Loucy (cell line): ENCODE results near the gene CRACDL.

Experiments used
- H2AFZ ChIP-seq: fragments of 200-600 bp; sonication (generic); 2 replicates; pipeline ENCODE4 v1.6.0; 2016; ENCODE audit warnings: antibody characterized with exemption, mild to moderate bottlenecking, low read length, moderate library complexity
- H3F3A ChIP-seq: fragments of 200-600 bp; 2 replicates; pipeline ENCODE4 v1.6.0; 2016; ENCODE audit warnings: antibody characterized with exemption, low read depth, mild to moderate bottlenecking
- H3K27me3 ChIP-seq: fragments of 200-600 bp; sonication (generic); 2 replicates; pipeline ENCODE4 v1.6.1; 2014; ENCODE audit warnings: low read length, mild to moderate bottlenecking; ENCODE audit not compliant: insufficient read depth, poor library complexity, severe bottlenecking
- H3K36me3 ChIP-seq: fragments of 200-600 bp; sonication (generic); 2 replicates; pipeline ENCODE4 v1.6.1; 2016; ENCODE audit warnings: low read length; ENCODE audit not compliant: insufficient read depth
- H3K4me1 ChIP-seq: fragments of 200-600 bp; sonication (generic); 2 replicates; pipeline ENCODE4 v1.5.1; 2014; ENCODE audit warnings: low read length, mild to moderate bottlenecking; ENCODE audit not compliant: insufficient read depth, poor library complexity, severe bottlenecking
- H3K4me2 ChIP-seq: fragments of 200-600 bp; sonication (generic); 2 replicates; pipeline ENCODE4 v1.6.0; 2014; ENCODE audit warnings: antibody characterized with exemption, low read length, low read depth, mild to moderate bottlenecking; ENCODE audit not compliant: poor library complexity, severe bottlenecking
- H3K4me3 ChIP-seq: fragments of 200-600 bp; sonication (generic); 2 replicates; pipeline ENCODE4 v1.5.1; 2014; ENCODE audit warnings: low read length, mild to moderate bottlenecking, mixed read lengths; ENCODE audit not compliant: poor library complexity, severe bottlenecking
- H3K79me2 ChIP-seq: fragments of 200-600 bp; sonication (generic); 2 replicates; pipeline ENCODE4 v1.6.1; 2014; ENCODE audit warnings: low read length; ENCODE audit not compliant: insufficient read depth
- H3K9ac ChIP-seq: fragments of 200-600 bp; sonication (generic); 2 replicates; pipeline ENCODE4 v1.6.0; 2014; ENCODE audit warnings: mild to moderate bottlenecking, low read depth, low read length, moderate library complexity; ENCODE audit not compliant: poor library complexity, severe bottlenecking
- H3K9me2 ChIP-seq: fragments of 200-600 bp; sonication (generic); replicated peaks from 2 replicates; pipeline ENCODE4 v1.6.1; 2016; ENCODE audit warnings: low read depth, low read length, mixed read lengths
- H3K9me3 ChIP-seq: fragments of 200-600 bp; sonication (generic); 2 replicates; pipeline ENCODE4 v1.6.1; 2014; ENCODE audit warnings: mild to moderate bottlenecking, antibody characterized with exemption, low read length, low read depth; ENCODE audit not compliant: insufficient read depth
- H4K20me1 ChIP-seq: fragments of 200-600 bp; sonication (generic); 2 replicates; pipeline ENCODE4 v1.6.0; 2014; ENCODE audit warnings: antibody characterized with exemption, low read length, mild to moderate bottlenecking; ENCODE audit not compliant: insufficient read depth, poor library complexity, severe bottlenecking
- CTCF ChIP-seq: fragments of 200-600 bp; sonication (generic); conservative IDR thresholded peaks from 2 replicates; pipeline ENCODE4 v1.5.1; 2014; ENCODE audit warnings: mild to moderate bottlenecking, antibody characterized with exemption, low read length
- EZH2phosphoT487 ChIP-seq: fragments of 200-600 bp; IDR thresholded peaks from 2 replicates; pipeline ENCODE4 v1.6.1; 2018; ENCODE audit warnings: antibody characterized with exemption, mild to moderate bottlenecking, moderate library complexity, borderline replicate concordance

Gene CRACDL

DNA sequence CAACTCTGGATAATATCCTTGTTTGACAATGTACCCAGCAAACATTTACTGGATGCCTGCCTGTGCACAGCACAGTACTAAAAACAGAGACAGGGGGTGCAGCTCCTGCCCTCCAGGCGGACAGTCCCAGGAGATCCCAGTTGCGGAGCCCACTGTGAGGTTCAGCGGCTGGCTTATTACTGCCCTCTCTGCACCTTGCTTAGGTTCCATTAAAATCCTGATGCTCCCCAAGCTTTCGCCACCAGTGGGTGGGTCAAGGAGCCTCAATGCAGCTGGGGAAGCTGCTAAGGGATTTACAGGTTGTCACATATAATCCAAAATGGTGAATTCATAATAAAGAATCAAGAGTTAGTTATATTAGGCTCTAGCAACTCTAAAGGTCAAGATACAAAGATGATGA lies 38.3 kb downstream of the CRACDL start:
- no peak overlapping the region for H3K4me2 ChIP-seq
- no peaks in the 10 kb centered on the region for H3K36me3 ChIP-seq
- no peaks in the 10 kb centered on the region for H3K79me2 ChIP-seq
- no peaks in the 10 kb centered on the region for H4K20me1 ChIP-seq
- no peaks in the 10 kb centered on the region for H3K27me3 ChIP-seq
- H3K9ac ChIP-seq = no peak overlapping the region
- no peaks in the 10 kb centered on the region for H3K4me1 ChIP-seq
- no peaks in the 10 kb centered on the region for H3F3A ChIP-seq
- no peak for TF ChIP-seq CTCF
- no peak for TF ChIP-seq EZH2phosphoT487
- no peaks in the 10 kb centered on the region for H3K9me3 ChIP-seq
- no peaks in the 10 kb centered on the region for H3K9me2 ChIP-seq
- no peak overlapping the region for H3K4me3 ChIP-seq
- no peak overlapping the region for H2AFZ ChIP-seq

- no peaks in the 10 kb centered on the region for H3F3A ChIP-seq
- no peaks in the 10 kb centered on the region for H4K20me1 ChIP-seq
- no peak overlapping the region for H3K9ac ChIP-seq
- H3K4me1 ChIP-seq = no peaks in the 10 kb centered on the region
- no peaks in the 10 kb centered on the region for H3K27me3 ChIP-seq
- H3K79me2 ChIP-seq = no peaks in the 10 kb centered on the region
- H3K9me3 ChIP-seq = no peaks in the 10 kb centered on the region
- no peak for TF ChIP-seq EZH2phosphoT487
- TF ChIP-seq CTCF = no peak
- no peak overlapping the region for H2AFZ ChIP-seq
- H3K4me3 ChIP-seq = no peak overlapping the region
- no peaks in the 10 kb centered on the region for H3K36me3 ChIP-seq
- no peak overlapping the region for H3K4me2 ChIP-seq
- H3K9me2 ChIP-seq = no peaks in the 10 kb centered on the region
These were observed 39.1 kb downstream of the CRACDL start for GRCh38 chr2:98896944-98897343.

- no peaks in the 10 kb centered on the region for H3K9me3 ChIP-seq
- no peak overlapping the region for H3K4me3 ChIP-seq
- H3K27me3 ChIP-seq = no peaks in the 10 kb centered on the region
- H3K36me3 ChIP-seq = no peaks in the 10 kb centered on the region
- no peak overlapping the region for H2AFZ ChIP-seq
- H3F3A ChIP-seq = no peaks in the 10 kb centered on the region
- no peak overlapping the region for H3K4me2 ChIP-seq
- H3K79me2 ChIP-seq = no peaks in the 10 kb centered on the region
- TF ChIP-seq EZH2phosphoT487 (no peak), CTCF (no peak)
- H3K9me2 ChIP-seq = no peaks in the 10 kb centered on the region
- H4K20me1 ChIP-seq = no peaks in the 10 kb centered on the region
- no peaks in the 10 kb centered on the region for H3K4me1 ChIP-seq
- no peak overlapping the region for H3K9ac ChIP-seq
These were observed 39.6 kb downstream of the CRACDL start for GRCh38 chr2:98896416-98896815.
